CD8-positive, alpha-beta memory T cell (primary cell): Measurements from ENCODE around the gene AFAP1. TPM values are rescaled to one million over a fixed set of nuclear protein-coding genes. Genes with fewer than 3 reads are reported as not detected.

Experiments
- CTCF ChIA-PET: fragments of 350-600 bp; sonication (Branson Sonifier 250); formaldehyde crosslinking; loops from one replicate; lab custom pipeline; 2021; ENCODE audit warnings: antibody characterized with exemption; lab: Charles Lee
- POLR2A ChIA-PET: fragments of 350-600 bp; sonication (Branson Sonifier 250); formaldehyde crosslinking; loops from one replicate; lab custom pipeline; 2021; ENCODE audit warnings: antibody characterized with exemption; lab: Charles Lee
- DNase-seq, 5 donors: peaks; one replicate each; pipeline versions ENCODE4 v3.0.0 to v3.0.0-alpha.2; 2020 to 2022; ENCODE audit warnings: mixed read lengths in 1 of 5
- H3K27ac ChIP-seq: one replicate; pipeline ENCODE4 v1.7.0; 2013; ENCODE audit warnings: low read depth, mild to moderate bottlenecking, low read length, moderate library complexity
- H3K27me3 ChIP-seq: 2 replicates; pipeline ENCODE4 v1.7.0; 2013; ENCODE audit warnings: low read length, mild to moderate bottlenecking; ENCODE audit not compliant: insufficient read depth, poor library complexity, severe bottlenecking
- H3K36me3 ChIP-seq: 2 replicates; pipeline ENCODE4 v1.7.0; 2013; ENCODE audit warnings: mild to moderate bottlenecking, low read length, moderate library complexity; ENCODE audit not compliant: insufficient read depth
- H3K4me1 ChIP-seq: 2 replicates; pipeline ENCODE4 v1.7.0; 2013; ENCODE audit warnings: mild to moderate bottlenecking, low read length, moderate library complexity; ENCODE audit not compliant: insufficient read depth
- H3K4me3 ChIP-seq: 2 replicates; pipeline ENCODE4 v1.7.0; 2013; ENCODE audit warnings: mild to moderate bottlenecking, low read length
- H3K9me3 ChIP-seq: 2 replicates; pipeline ENCODE4 v1.7.0; 2013; ENCODE audit warnings: mild to moderate bottlenecking, low read length
- H3K27ac Mint-ChIP-seq, 8 donors: one replicate each; pipeline ENCODE4 v1.8.0; 2020 to 2021; ENCODE audit warnings: mixed read lengths in 8 of 8, mild to moderate bottlenecking in 6 of 8, inconsistent platforms in 3 of 8, moderate library complexity in 3 of 8
- H3K27me3 Mint-ChIP-seq, 2 donors: one replicate each; pipeline ENCODE4 v1.8.0; 2020 to 2021; ENCODE audit warnings: mixed read lengths in 2 of 2, mild to moderate bottlenecking in 1 of 2, moderate library complexity in 1 of 2
- H3K36me3 Mint-ChIP-seq, 3 donors: one replicate each; pipeline ENCODE4 v1.8.0; 2020 to 2021; ENCODE audit warnings: mixed read lengths in 3 of 3, inconsistent platforms in 1 of 3, mild to moderate bottlenecking in 1 of 3
- H3K4me1 Mint-ChIP-seq, 3 donors: one replicate each; pipeline ENCODE4 v1.8.0; 2020 to 2021; ENCODE audit warnings: mixed read lengths in 3 of 3, inconsistent platforms in 1 of 3, mild to moderate bottlenecking in 1 of 3
- H3K4me3 Mint-ChIP-seq, 7 donors: one replicate each; pipeline ENCODE4 v1.8.0; 2020 to 2021; ENCODE audit warnings: mixed read lengths in 7 of 7, mild to moderate bottlenecking in 6 of 7, moderate library complexity in 4 of 7, inconsistent platforms in 2 of 7
- H3K9me3 Mint-ChIP-seq, 5 donors: one replicate each; pipeline ENCODE4 v1.8.0; 2020 to 2022; ENCODE audit warnings: mixed read lengths in 5 of 5, mild to moderate bottlenecking in 3 of 5, moderate library complexity in 2 of 5, inconsistent platforms in 1 of 5
- polyA plus RNA-seq: library from polyadenylated mRNA; unstranded; fragments of 300-500 nt; fragmentation: Illumina TruSeq; gene quantifications from one replicate; pipeline ENCODE4 v1.2.3, GENCODE V29; 2021
- total RNA-seq, 2 experiments: library from RNA; stranded (reverse); gene quantifications; one replicate each; pipeline ENCODE4 v1.2.3, GENCODE V29; 2021

The AFAP1 gene
- total and polyA plus RNA-seq, 3 experiments from 2014 or later: 2.3 to 19.9 (median 18.4) TPM

DNA sequence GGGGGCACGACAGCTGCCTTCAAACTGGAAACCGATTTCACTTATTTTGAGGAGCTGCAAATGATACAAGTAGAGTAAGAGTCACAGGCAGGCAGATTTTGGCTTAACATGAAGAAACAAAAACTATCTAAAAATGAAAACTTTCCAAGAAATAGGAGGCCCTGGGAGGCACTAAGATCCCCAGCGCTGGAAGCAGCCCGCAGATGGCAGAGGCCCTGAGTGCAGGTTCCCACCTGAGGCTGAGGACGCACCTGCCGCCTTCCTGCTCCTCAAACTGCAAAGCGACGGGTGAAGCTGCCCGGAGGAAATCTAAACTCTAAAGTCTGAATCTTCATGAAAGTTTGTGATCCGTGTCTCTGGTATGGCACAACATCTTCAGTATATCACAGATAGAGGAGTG lies 138.7 kb downstream of the AFAP1 start:
- H3K27me3 ChIP-seq: no peaks in the 10 kb centered on the region
- POLR2A ChIA-PET: interaction anchor here (0.7 kb wide), 1 partner anchor 40 kb away, joined by 12 read pairs; no protein-coding TSS in a partner anchor
- CTCF ChIA-PET: interaction anchor here (11.9 kb wide), 1 partner anchor 185 kb away, joined by 132 read pairs; no protein-coding TSS in a partner anchor
- peaks cover 8% of the 10 kb centered on the region for H3K36me3 ChIP-seq
- Mint-ChIP-seq H3K27me3 (no peaks in the 10 kb centered on the region), H3K9me3 (no peaks in the 10 kb centered on the region), H3K36me3 (peaks cover 8 to 35% (median 21%) of the 10 kb centered on the region in 3 donors), H3K4me1 (peaks cover 6 to 11% (median 8%) of the 10 kb centered on the region in 3 donors), H3K4me3 (no peak overlapping the region), H3K27ac (no peak overlapping the region)
- no peaks in the 10 kb centered on the region for H3K9me3 ChIP-seq
- H3K4me3 ChIP-seq: no peak overlapping the region
- no peak overlapping the region for H3K27ac ChIP-seq
- no peaks in the 10 kb centered on the region for H3K4me1 ChIP-seq
- no peak for DNase-seq

- Histone ChIP-seq H3K9me3 (no peaks in the 10 kb centered on the region), H3K36me3 (peaks cover 8% of the 10 kb centered on the region), H3K27me3 (no peaks in the 10 kb centered on the region), H3K4me1 (no peaks in the 10 kb centered on the region), H3K4me3 (no peak overlapping the region), H3K27ac (no peak overlapping the region)
- H3K4me1 Mint-ChIP-seq: peaks cover 6 to 11% (median 8%) of the 10 kb centered on the region in 3 donors
- H3K27me3 Mint-ChIP-seq: no peaks in the 10 kb centered on the region
- H3K4me3 Mint-ChIP-seq: no peak overlapping the region
- ChIA-PET CTCF (interaction anchor here (1.3 to 11.9 kb wide), 2 partner anchors 167 to 186 kb away, joined by 3 to 132 read pairs; no protein-coding TSS in a partner anchor), POLR2A (no interaction called here)
- no peak for DNase-seq
- H3K36me3 Mint-ChIP-seq: peaks cover 8 to 33% (median 21%) of the 10 kb centered on the region in 3 donors
- no peaks in the 10 kb centered on the region for H3K9me3 Mint-ChIP-seq
- peak overlapping the region in 1 of 8 donors; percentile 60 for H3K27ac Mint-ChIP-seq
These were observed 139.3 kb downstream of the AFAP1 start for GRCh38 chr4:7800410-7800809.

DNA sequence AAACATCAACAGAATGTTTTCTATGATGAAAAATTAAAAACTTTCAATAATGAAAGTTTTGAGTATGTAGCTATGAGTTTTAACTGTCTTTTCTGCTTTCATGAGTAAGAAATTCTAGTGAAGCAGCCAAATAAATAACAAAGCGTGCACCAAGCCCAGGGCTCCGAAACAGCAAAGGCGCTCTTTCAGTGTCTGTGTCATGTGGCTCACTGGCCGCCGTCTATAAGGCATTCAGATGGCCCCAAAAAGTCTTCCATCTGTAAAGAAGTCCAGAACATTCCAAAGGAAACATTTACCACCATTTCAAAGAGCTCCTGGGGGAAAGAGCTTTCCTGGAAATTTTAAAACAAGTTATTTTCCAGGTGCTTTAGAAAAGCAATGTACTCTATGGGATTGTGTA lies 139.9 kb downstream of the AFAP1 start:
- no peak overlapping the region for H3K4me3 ChIP-seq
- H3K27ac ChIP-seq: no peak overlapping the region
- ChIA-PET POLR2A (no interaction called here), CTCF (interaction anchor here (1.3 to 11.9 kb wide), 2 partner anchors 168 to 186 kb away, joined by 3 to 132 read pairs; no protein-coding TSS in a partner anchor)
- Mint-ChIP-seq H3K36me3 (peaks cover 8 to 33% (median 21%) of the 10 kb centered on the region in 3 donors), H3K4me1 (peaks cover 6 to 11% (median 8%) of the 10 kb centered on the region in 3 donors), H3K4me3 (no peak overlapping the region), H3K9me3 (no peaks in the 10 kb centered on the region), H3K27me3 (no peaks in the 10 kb centered on the region), H3K27ac (peak overlapping the region in 2 of 8 donors; percentile 60 to 91)
- no peaks in the 10 kb centered on the region for H3K27me3 ChIP-seq
- no peaks in the 10 kb centered on the region for H3K4me1 ChIP-seq
- no peak for DNase-seq
- H3K36me3 ChIP-seq: peaks cover 8% of the 10 kb centered on the region
- no peaks in the 10 kb centered on the region for H3K9me3 ChIP-seq

GRCh38 chr4:7799306-7799705 lies 140.4 kb downstream of the AFAP1 start:
- no peak for DNase-seq
- Histone ChIP-seq H3K36me3 (peaks cover 8% of the 10 kb centered on the region), H3K27me3 (no peaks in the 10 kb centered on the region), H3K27ac (no peak overlapping the region), H3K9me3 (no peaks in the 10 kb centered on the region), H3K4me3 (no peak overlapping the region), H3K4me1 (no peaks in the 10 kb centered on the region)
- ChIA-PET POLR2A (no interaction called here), CTCF (interaction anchor here (1.3 to 11.9 kb wide), 2 partner anchors 168 to 187 kb away, joined by 3 to 132 read pairs; no protein-coding TSS in a partner anchor)
- no peaks in the 10 kb centered on the region for H3K27me3 Mint-ChIP-seq
- H3K27ac Mint-ChIP-seq: no peak overlapping the region
- H3K4me1 Mint-ChIP-seq: peaks cover 6 to 10% (median 8%) of the 10 kb centered on the region in 3 donors
- no peak overlapping the region for H3K4me3 Mint-ChIP-seq
- H3K36me3 Mint-ChIP-seq: peaks cover 8 to 33% (median 21%) of the 10 kb centered on the region in 3 donors
- no peaks in the 10 kb centered on the region for H3K9me3 Mint-ChIP-seq

GRCh38 chr4:7798178-7798995 lies 141.3 kb downstream of the AFAP1 start:
- peaks cover 5 to 6% (median 5%) of the 10 kb centered on the region in 3 donors for H3K4me1 Mint-ChIP-seq
- no peaks in the 10 kb centered on the region for H3K27me3 Mint-ChIP-seq
- CTCF ChIA-PET: no interaction called here
- peaks cover 8 to 37% (median 21%) of the 10 kb centered on the region in 3 donors for H3K36me3 Mint-ChIP-seq
- no peak for DNase-seq
- POLR2A ChIA-PET: no interaction called here
- no peak overlapping the region for H3K4me3 Mint-ChIP-seq
- Histone ChIP-seq H3K27me3 (no peaks in the 10 kb centered on the region), H3K4me3 (no peak overlapping the region), H3K4me1 (no peaks in the 10 kb centered on the region), H3K27ac (no peak overlapping the region), H3K9me3 (no peaks in the 10 kb centered on the region), H3K36me3 (peaks cover 8% of the 10 kb centered on the region)
- H3K9me3 Mint-ChIP-seq: no peaks in the 10 kb centered on the region
- no peak overlapping the region for H3K27ac Mint-ChIP-seq

DNA sequence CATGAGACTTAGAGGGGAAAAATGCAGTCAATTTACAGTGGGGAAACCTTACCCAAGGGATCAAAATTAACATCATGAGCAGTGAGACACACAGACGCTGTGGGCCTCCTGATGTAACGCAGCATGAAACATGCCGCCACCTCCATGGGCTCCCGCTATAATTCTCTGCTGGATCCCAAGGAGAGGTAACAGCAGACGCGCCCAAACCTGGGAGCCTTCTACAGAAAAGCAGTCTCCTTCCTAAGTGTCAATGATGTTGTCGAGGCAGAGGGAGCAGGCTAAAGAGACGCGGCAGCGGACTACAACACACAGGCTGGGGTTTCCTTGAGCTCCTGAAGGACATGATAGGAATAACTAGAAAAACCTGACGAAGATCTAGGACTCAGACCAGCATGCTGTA lies 142.3 kb downstream of the AFAP1 start:
- CTCF ChIA-PET: no interaction called here
- H3K27ac Mint-ChIP-seq: no peak overlapping the region
- no peaks in the 10 kb centered on the region for H3K27me3 Mint-ChIP-seq
- peaks cover 5 to 6% (median 5%) of the 10 kb centered on the region in 3 donors for H3K4me1 Mint-ChIP-seq
- no peak for DNase-seq
- Histone ChIP-seq H3K36me3 (peaks cover 8% of the 10 kb centered on the region), H3K4me3 (no peak overlapping the region), H3K27me3 (no peaks in the 10 kb centered on the region), H3K4me1 (no peaks in the 10 kb centered on the region), H3K27ac (no peak overlapping the region), H3K9me3 (no peaks in the 10 kb centered on the region)
- POLR2A ChIA-PET: no interaction called here
- no peak overlapping the region for H3K4me3 Mint-ChIP-seq
- H3K36me3 Mint-ChIP-seq: peaks cover 8 to 46% (median 21%) of the 10 kb centered on the region in 3 donors
- H3K9me3 Mint-ChIP-seq: no peaks in the 10 kb centered on the region

DNA sequence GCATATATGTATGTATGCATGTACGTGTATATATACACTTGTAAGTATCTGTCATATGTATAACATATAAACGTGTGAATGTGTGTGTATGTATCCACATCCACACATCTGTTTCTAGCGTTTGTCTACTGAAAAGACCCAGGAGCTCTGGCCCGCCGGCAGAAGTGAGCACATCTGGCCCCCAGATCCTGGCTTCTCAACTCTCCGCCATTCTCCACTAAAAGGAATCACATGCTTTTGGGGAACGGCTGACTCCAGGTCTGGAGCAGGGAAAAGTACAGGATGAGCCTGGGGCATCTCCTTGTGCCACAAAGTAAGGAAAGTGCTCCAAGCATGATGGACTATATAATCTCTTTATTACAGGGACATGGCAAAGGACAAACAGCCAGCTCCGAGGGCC lies 143.7 kb downstream of the AFAP1 start:
- H3K4me3 ChIP-seq: no peak overlapping the region
- ChIA-PET CTCF (interaction anchor here (1.1 to 2.9 kb wide), 3 partner anchors 8 to 395 kb away, joined by 3 to 17 read pairs (median 3); no protein-coding TSS in a partner anchor), POLR2A (no interaction called here)
- H3K27ac ChIP-seq: no peak overlapping the region
- Mint-ChIP-seq H3K4me1 (no peaks in the 10 kb centered on the region), H3K9me3 (no peaks in the 10 kb centered on the region), H3K27ac (no peak overlapping the region), H3K4me3 (no peak overlapping the region), H3K27me3 (no peaks in the 10 kb centered on the region), H3K36me3 (peaks cover 8 to 55% (median 23%) of the 10 kb centered on the region in 3 donors)
- H3K27me3 ChIP-seq: no peaks in the 10 kb centered on the region
- DNase-seq: no peak
- H3K4me1 ChIP-seq: no peaks in the 10 kb centered on the region
- no peaks in the 10 kb centered on the region for H3K9me3 ChIP-seq
- peaks cover 8% of the 10 kb centered on the region for H3K36me3 ChIP-seq

DNA sequence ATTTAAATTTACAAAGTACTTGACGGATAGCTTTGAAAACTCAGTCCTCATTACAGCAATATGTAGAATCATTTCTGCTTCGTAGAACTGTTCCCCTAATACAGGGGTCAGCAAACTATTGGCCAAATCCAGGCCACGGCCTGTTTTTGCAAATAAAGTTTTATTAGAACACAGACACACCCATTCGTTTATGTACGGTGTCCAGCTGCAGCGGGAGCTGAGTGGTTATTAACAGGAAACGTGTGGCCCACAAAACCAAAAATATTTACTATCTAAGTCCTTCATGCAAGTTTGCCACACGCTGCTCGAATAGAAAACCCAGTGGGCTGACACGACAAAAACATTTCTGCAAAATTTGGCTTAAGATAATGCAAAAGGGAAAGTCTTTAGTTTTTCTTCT lies 146.5 kb downstream of the AFAP1 start:
- no peak for DNase-seq
- no peaks in the 10 kb centered on the region for H3K9me3 Mint-ChIP-seq
- Histone ChIP-seq H3K27ac (no peak overlapping the region), H3K9me3 (no peaks in the 10 kb centered on the region), H3K36me3 (no peaks in the 10 kb centered on the region), H3K4me1 (no peaks in the 10 kb centered on the region), H3K4me3 (no peak overlapping the region), H3K27me3 (no peaks in the 10 kb centered on the region)
- peaks cover 4 to 34% (median 6%) of the 10 kb centered on the region in 3 donors for H3K36me3 Mint-ChIP-seq
- H3K4me1 Mint-ChIP-seq: no peaks in the 10 kb centered on the region
- no peak overlapping the region for H3K4me3 Mint-ChIP-seq
- CTCF ChIA-PET: interaction anchor here (1.7 to 2.9 kb wide), 2 partner anchors 9 to 10 kb away, joined by 5 to 17 read pairs; no protein-coding TSS in a partner anchor
- H3K27ac Mint-ChIP-seq: no peak overlapping the region
- POLR2A ChIA-PET: no interaction called here
- H3K27me3 Mint-ChIP-seq: no peaks in the 10 kb centered on the region
